ENCODE measurements around the gene FRMD4B.
"Not testable (repeated sequence)": the region's sequence is repeated elsewhere in the genome, so short reads cannot be mapped to it uniquely, and the experiment has no call there.

Gene FRMD4B

GRCh38 chr3:69240651-69241568, 145.0 kb downstream of the FRMD4B start:
- no peak for DNase-seq

DNA sequence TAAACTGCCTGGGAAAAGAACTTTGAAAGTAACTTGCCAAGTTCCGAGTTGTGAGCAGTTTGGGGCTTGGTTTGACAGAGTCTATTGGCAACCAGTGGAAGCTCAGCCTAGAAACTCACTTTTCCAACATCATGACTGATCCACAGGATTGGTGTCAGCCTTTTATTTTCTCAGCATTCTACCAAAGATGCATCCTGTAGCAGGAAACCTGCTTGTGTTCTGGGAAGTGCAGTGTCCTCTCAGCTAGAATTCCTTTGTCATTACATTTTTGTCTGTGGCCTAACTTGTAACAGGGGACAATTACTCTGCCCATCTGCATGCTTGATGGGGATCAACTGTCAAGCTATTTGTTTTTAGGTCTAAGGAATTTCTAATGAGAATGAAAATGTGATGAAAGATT, 146.8 kb downstream of the FRMD4B start:
- no peak for DNase-seq

GRCh38 chr3:69236812-69237707, 148.8 kb downstream of the FRMD4B start:
- no peak for DNase-seq

GRCh38 chr3:69235882-69236281, 150.0 kb downstream of the FRMD4B start:
- peak; percentile 21 for DNase-seq

GRCh38 chr3:69235227-69235626, 150.7 kb downstream of the FRMD4B start:
- DNase-seq = not testable (repeated sequence)

DNA sequence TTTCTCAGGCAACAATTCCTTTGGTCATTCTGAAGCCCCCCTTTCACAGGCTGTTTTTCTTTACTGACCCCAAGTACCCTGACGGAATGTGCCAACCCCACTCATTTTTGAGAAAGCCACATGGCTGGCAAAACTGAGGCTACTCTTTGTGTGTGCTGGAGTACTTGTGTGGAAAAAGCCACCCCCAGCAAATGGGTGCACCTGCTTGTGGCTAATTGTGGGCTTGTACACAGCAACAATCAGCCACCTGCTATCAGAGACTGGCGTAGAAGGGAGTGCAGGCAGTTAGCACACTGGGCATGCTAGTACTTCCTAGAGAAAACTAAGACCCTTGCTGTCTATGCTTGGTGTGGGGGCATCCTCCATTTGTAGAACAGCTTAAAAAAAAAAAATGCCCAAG, 153.4 kb downstream of the FRMD4B start:
- DNase-seq = no peak

GRCh38 chr3:69231929-69232440, 153.9 kb downstream of the FRMD4B start:
- DNase-seq = no peak

GRCh38 chr3:69226071-69226470, 159.8 kb downstream of the FRMD4B start:
- DNase-seq = no peak

DNA sequence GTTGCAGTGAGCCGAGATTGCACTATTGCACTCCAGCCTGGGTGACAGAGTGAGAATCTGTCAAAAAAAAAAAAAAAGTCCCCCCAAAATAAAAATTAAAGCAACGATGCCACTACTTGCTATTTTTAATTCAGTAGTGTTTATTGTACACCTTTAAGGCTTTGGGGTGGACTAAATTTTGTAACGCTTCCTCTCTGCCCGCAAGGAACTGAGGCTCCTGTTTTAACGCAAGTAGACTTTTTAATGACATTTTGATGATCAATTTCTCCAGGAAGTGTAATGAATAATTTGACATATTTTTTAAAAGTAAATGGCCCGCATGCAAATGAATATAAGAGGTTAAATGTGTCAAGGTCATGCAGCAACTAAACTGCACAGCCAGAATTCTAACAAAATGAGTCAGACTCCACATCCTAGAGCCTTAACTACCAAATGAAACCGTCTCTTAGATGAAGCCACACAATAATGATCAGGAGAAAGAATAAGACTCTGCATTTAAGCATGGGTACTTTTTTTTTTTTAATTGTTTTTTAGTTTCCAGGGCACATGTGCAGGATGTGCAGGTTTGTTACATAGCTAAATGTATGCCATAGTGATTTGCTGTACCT, 166.7 kb downstream of the FRMD4B start:
- peak; percentile 50 for DNase-seq

- DNase-seq = no peak
These were observed 167.8 kb downstream of the FRMD4B start for GRCh38 chr3:69218079-69218478.

DNA sequence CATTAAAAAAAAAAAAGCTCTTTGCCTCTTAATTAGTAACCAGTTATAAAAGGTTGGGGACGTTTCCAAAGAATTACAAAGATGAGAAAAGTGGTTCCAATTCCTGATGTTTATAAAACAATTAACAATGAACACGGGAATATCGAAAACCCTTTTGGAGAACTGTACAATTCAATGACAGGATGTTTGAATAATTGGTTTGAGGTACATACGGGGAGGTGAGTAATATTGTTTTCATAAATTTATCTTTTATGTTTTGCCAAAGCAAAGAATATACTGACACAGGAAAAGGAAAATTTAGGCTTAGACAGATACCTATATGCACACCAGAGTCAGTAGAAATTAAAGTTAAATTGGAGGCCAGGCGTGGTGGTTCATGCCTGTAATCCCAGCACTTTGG, 168.9 kb downstream of the FRMD4B start:
- no peak for DNase-seq

GRCh38 chr3:69214241-69214640, 171.6 kb downstream of the FRMD4B start:
- peak; percentile 69 for DNase-seq

GRCh38 chr3:69212411-69213160, 173.3 kb downstream of the FRMD4B start:
- DNase-seq = peak; percentile 93

DNA sequence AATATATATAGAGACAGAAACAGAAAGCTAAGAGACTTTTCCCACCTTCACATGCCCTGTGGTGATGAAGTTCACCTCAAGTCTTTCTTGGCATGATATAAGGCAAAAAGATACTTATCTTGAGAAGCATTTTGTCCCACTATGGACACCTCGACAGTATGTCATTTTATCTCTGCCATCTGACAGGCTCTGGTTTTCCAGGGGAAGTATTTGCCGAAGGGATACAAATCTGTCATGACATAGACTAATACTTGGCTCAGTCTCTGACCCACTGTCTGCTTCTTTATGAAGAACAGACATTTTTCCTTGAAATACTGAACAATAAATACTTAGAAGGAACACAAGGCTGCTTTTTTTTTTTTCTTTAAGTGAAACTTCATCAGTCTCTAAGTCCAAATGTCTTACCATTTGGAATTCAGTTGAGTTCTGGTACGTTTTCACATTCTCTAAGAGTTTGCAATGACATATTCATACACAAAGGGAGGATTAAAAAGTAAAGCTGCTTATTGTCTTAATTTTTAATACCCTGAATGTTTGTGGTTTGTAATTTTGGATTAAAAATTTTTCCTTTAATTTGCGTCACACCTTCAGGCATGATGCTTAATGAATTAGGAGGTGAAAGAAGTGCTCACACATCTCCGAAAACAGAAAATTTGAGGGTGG, 175.7 kb downstream of the FRMD4B start:
- no peak for DNase-seq

DNA sequence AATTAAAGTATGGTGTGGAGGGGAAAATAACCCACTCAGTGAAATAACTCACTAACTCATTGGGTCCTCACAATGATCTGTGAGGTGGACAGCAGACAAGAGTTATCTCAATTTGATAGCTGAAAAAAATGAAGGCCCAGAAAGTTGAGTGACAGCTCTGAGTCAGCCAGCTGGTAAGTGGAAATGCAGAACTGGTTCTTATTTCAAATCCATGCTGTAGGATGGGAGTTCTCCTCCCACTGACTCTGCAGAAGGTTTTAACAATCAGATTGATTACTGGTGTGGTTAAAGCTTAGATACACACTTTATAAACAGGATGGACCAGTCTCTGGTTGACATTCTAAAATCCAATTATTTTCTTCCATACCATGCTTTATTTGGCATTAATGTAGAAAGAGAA, 176.5 kb downstream of the FRMD4B start:
- DNase-seq = no peak

DNA sequence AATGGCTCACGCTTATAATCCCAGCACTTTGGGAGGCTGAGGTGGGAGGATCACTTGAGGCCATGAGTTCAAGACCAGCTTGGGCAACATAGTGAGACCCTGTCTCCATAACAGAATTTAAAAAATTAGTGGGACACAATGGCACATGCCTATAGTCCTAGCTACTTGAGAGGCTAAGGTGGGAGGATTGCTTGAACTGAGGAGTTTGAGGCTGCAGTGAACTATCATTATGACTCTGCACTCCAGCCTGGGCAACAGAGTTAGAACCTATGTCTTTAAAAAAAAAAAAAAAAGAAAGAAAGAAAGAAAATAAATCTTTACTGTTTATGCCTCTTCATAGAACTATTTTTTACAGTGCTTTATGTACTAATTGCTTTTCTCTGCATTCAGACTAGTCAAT, 178.9 kb downstream of the FRMD4B start:
- peak; percentile 55 for DNase-seq

DNA sequence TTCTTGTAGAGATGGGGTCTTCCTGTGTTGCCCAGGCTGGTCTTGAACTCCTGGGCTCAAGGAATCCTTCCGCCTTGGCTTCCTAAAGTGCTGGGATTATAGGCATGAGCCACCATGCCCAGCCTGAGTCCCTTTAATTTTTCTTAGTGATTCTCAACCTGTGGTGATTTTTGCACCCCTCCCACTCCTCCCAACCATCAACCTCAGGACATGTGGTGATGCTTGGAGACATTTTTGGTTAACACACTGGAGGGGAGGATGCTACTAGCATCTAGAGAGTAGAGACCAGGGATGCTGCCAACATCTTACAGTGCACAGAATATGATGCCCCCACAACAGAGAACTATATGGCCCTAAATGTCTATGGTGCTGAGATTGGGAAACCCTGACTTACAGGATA, 180.5 kb downstream of the FRMD4B start:
- peak; percentile 46 for DNase-seq

- peak; percentile 93 for DNase-seq
These were observed 181.5 kb downstream of the FRMD4B start for GRCh38 chr3:69204315-69204957.

GRCh38 chr3:69203631-69204314, 182.1 kb downstream of the FRMD4B start:
- DNase-seq = no peak

DNA sequence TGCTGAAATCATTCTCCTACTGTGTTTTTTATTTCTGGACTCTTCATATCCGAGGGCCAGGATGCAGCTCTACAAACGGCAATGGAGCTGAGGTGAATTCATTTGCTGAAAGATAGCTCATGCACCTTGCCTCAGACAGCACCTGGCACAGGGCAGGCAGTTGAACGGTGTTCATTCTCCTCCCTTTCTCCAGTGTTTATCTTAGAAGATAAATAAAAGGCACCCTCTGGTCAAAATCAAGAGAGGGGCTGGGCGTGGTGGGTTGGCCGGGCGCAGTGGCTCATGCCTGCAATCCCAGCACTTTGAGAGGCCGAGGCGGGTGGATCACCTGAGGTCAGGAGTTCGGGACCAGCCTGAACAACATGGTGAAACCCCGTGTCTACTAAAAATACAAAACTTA, 184.2 kb downstream of the FRMD4B start:
- DNase-seq = no peak

Measured in activated CD4-positive, alpha-beta T cell treated with anti-CD3 and anti-CD28 coated beads, Interleukin-10, Interleukin-2, amounts not matched to agents 100 ng/mL and 50 ng/mL, durations not matched to agents 16 hours and 8 hours (primary cell).